A673 (cell line): ENCODE results near the gene TJP2. TPM values are rescaled to one million over a fixed set of nuclear protein-coding genes. Genes with fewer than 3 reads are reported as not detected.
A peak's percentile ranks its signal among the peaks of the same experiment; 100 is the strongest.
"Not testable (repeated sequence)": the region's sequence is repeated elsewhere in the genome, so short reads cannot be mapped to it uniquely, and the experiment has no call there.

ENCODE experiments used
- BruUV-seq: library from RNA; stranded (reverse); fragments of 400-500 nt; replicated peaks from 2 replicates; lab custom pipeline; 2021; lab: Mats Ljungman, UMichigan
- CTCF ChIA-PET: fragments of 300-600 bp; sonication (Branson Sonifier 250); formaldehyde crosslinking; loops from one replicate; lab custom pipeline; 2022; ENCODE audit warnings: antibody characterized with exemption; lab: Charles Lee
- POLR2A ChIA-PET: fragments of 300-600 bp; sonication (Branson Sonifier 250); formaldehyde crosslinking; loops from one replicate; lab custom pipeline; 2022; ENCODE audit warnings: antibody characterized with exemption; ENCODE audit not compliant: low non-redundant PET; lab: Charles Lee
- DNase-seq: peaks from one replicate; pipeline ENCODE4 v3.0.0-alpha.2; 2015; ENCODE audit warnings: low spot score
- H3K27ac ChIP-seq: fragments of 200-600 bp; sonication (generic); 2 replicates; pipeline ENCODE4 v1.5.1; 2016; ENCODE audit warnings: mixed run types, low read depth, mild to moderate bottlenecking, mixed read lengths, antibody characterized with exemption, low read length; ENCODE audit not compliant: poor library complexity, severe bottlenecking
- H3K27me3 ChIP-seq: fragments of 200-600 bp; sonication (generic); replicated peaks from 2 replicates; pipeline ENCODE4 v1.6.1; 2017; ENCODE audit warnings: mixed run types, low read depth, mild to moderate bottlenecking, mixed read lengths, antibody characterized with exemption, low read length; ENCODE audit not compliant: insufficient read depth, poor library complexity
- H3K36me3 ChIP-seq: fragments of 200-600 bp; sonication (generic); 2 replicates; pipeline ENCODE4 v1.6.1; 2016; ENCODE audit warnings: mixed run types, mild to moderate bottlenecking, mixed read lengths, antibody characterized with exemption, low read length; ENCODE audit not compliant: insufficient read depth, poor library complexity, severe bottlenecking
- H3K4me1 ChIP-seq: fragments of 200-600 bp; sonication (generic); 2 replicates; pipeline ENCODE4 v1.6.1; 2017; ENCODE audit warnings: mixed run types, mild to moderate bottlenecking, mixed read lengths, antibody characterized with exemption, low read length; ENCODE audit not compliant: insufficient read depth, poor library complexity, severe bottlenecking
- H3K4me3 ChIP-seq: fragments of 200-600 bp; sonication (generic); 2 replicates; pipeline ENCODE4 v1.5.1; 2016; ENCODE audit warnings: low read depth, mixed run types, mild to moderate bottlenecking, mixed read lengths, low read length; ENCODE audit not compliant: poor library complexity, severe bottlenecking
- H3K9me3 ChIP-seq: fragments of 200-600 bp; sonication (generic); 2 replicates; pipeline ENCODE4 v1.6.1; 2016; ENCODE audit warnings: mixed run types, low read depth, mild to moderate bottlenecking, mixed read lengths, antibody characterized with exemption, low read length; ENCODE audit not compliant: poor library complexity, severe bottlenecking
- CTCF ChIP-seq: fragments of 300-800, 200-600 bp; sonication (generic); conservative IDR thresholded peaks from 2 replicates; pipeline ENCODE4 v1.5.1; 2017; ENCODE audit warnings: low read depth, mild to moderate bottlenecking, antibody characterized with exemption, low read length, moderate library complexity, mixed read lengths
- EZH2 ChIP-seq: fragments of 200-600 bp; sonication (generic); IDR thresholded peaks from 2 replicates; pipeline ENCODE4 v1.6.1; 2017; ENCODE audit warnings: borderline replicate concordance, low read depth, mild to moderate bottlenecking, mixed read lengths, antibody characterized with exemption, low read length; ENCODE audit not compliant: poor library complexity, severe bottlenecking
- intact Hi-C: fragments of 100-400 bp; cut with micrococcal nuclease; formaldehyde crosslinking; loops from one replicate; pipeline ENCODE4 v1.10.0; 2022; ENCODE audit not compliant: unreplicated experiment
- total RNA-seq: library from RNA; stranded (reverse); gene quantifications from 2 replicates; pipeline ENCODE4 v1.2.3, GENCODE V29; 2021

Gene TJP2
- total RNA-seq, 1 experiment from 2014 or later = 7.2 TPM

GRCh38 chr9:69157751-69158466 lies 16.2 kb upstream of the TJP2 start:
- CTCF ChIA-PET = interaction anchor here (0.6 to 1.1 kb wide), 12 partner anchors 10 to 1425 kb away, joined by 3 to 9 read pairs (median 4); partner anchors contain the start of gene FXN
- H3K27ac ChIP-seq = no peak overlapping the region
- no peak overlapping the region for H3K4me3 ChIP-seq
- H3K27me3 ChIP-seq = no peaks in the 10 kb centered on the region
- no peaks in the 10 kb centered on the region for H3K9me3 ChIP-seq
- H3K36me3 ChIP-seq = no peaks in the 10 kb centered on the region
- no TSS peak for BruUV-seq
- TF ChIP-seq EZH2 (no peak), CTCF (peak; percentile 58)
- H3K4me1 ChIP-seq = no peaks in the 10 kb centered on the region
- intact Hi-C loops = no loop called here
- DNase-seq = no peak
- POLR2A ChIA-PET = interaction anchor here (0.6 kb wide), 1 partner anchor 10 kb away, joined by 9 read pairs; no protein-coding TSS in a partner anchor

GRCh38 chr9:69158471-69158870 lies 15.6 kb upstream of the TJP2 start:
- intact Hi-C loops = no loop called here
- H3K27me3 ChIP-seq = no peaks in the 10 kb centered on the region
- H3K9me3 ChIP-seq = no peaks in the 10 kb centered on the region
- no peak for TF ChIP-seq EZH2
- TF ChIP-seq CTCF = no peak
- POLR2A ChIA-PET = interaction anchor here (0.6 kb wide), 1 partner anchor 10 kb away, joined by 9 read pairs; no protein-coding TSS in a partner anchor
- no peaks in the 10 kb centered on the region for H3K4me1 ChIP-seq
- CTCF ChIA-PET = interaction anchor here (0.6 to 1.1 kb wide), 12 partner anchors 11 to 1425 kb away, joined by 3 to 9 read pairs (median 4); partner anchors contain the start of gene FXN
- H3K27ac ChIP-seq = no peak overlapping the region
- no peak overlapping the region for H3K4me3 ChIP-seq
- DNase-seq = no peak
- no TSS peak for BruUV-seq
- H3K36me3 ChIP-seq = no peaks in the 10 kb centered on the region

- H3K9me3 ChIP-seq, H3K4me3 ChIP-seq, DNase-seq, intact Hi-C loops, CTCF ChIA-PET, H3K4me1 ChIP-seq, POLR2A ChIA-PET, BruUV-seq, H3K27me3 ChIP-seq, H3K36me3 ChIP-seq, H3K27ac ChIP-seq: not testable (repeated sequence)
Observed at GRCh38 chr9:69164573-69164972, 9.5 kb upstream of the TJP2 start.
